Adipocyte (in vitro differentiated cells): ENCODE measurements around the gene C19orf38.

Experiments
- DNase-seq: peaks from one replicate; pipeline ENCODE4 v3.0.0-alpha.2; 2015; ENCODE audit warnings: low read depth
- H3K27me3 ChIP-seq: replicated peaks from 2 replicates; pipeline ENCODE4 v1.7.0; 2013; ENCODE audit warnings: mild to moderate bottlenecking, low read length, moderate library complexity; ENCODE audit not compliant: control insufficient read depth, insufficient read depth
- H3K36me3 ChIP-seq: 2 replicates; pipeline ENCODE4 v1.7.0; 2013; ENCODE audit warnings: low read length, mild to moderate bottlenecking, moderate library complexity; ENCODE audit not compliant: control insufficient read depth, insufficient read depth, severe bottlenecking
- H3K4me1 ChIP-seq: 2 replicates; pipeline ENCODE4 v1.7.0; 2013; ENCODE audit warnings: mild to moderate bottlenecking, low read length, moderate library complexity; ENCODE audit not compliant: control insufficient read depth, insufficient read depth
- H3K4me3 ChIP-seq: 2 replicates; pipeline ENCODE4 v1.7.0; 2013; ENCODE audit warnings: mild to moderate bottlenecking, low read length, moderate library complexity
- H3K9ac ChIP-seq: 2 replicates; pipeline ENCODE4 v1.7.0; 2013; ENCODE audit warnings: mild to moderate bottlenecking, low read length, moderate library complexity
- H3K9me3 ChIP-seq: 2 replicates; pipeline ENCODE4 v1.7.0; 2013; ENCODE audit warnings: mild to moderate bottlenecking, low read length, moderate library complexity; ENCODE audit not compliant: control insufficient read depth

Gene C19orf38

GRCh38 chr19:10812902-10813404 lies 35.3 kb upstream of the C19orf38 start:
- H3K9me3 ChIP-seq: no peaks in the 10 kb centered on the region
- H3K9ac ChIP-seq: peak overlapping the region; percentile 78
- peaks cover 62% of the 10 kb centered on the region for H3K4me1 ChIP-seq
- H3K4me3 ChIP-seq: peak overlapping the region; percentile 30
- H3K27me3 ChIP-seq: no peaks in the 10 kb centered on the region
- peaks cover 42% of the 10 kb centered on the region for H3K36me3 ChIP-seq
- peak; percentile 94 for DNase-seq

- peak overlapping the region; percentile 99 for H3K9ac ChIP-seq
- no peaks in the 10 kb centered on the region for H3K9me3 ChIP-seq
- H3K4me1 ChIP-seq: peaks cover 62% of the 10 kb centered on the region
- no peak for DNase-seq
- peaks cover 36% of the 10 kb centered on the region for H3K36me3 ChIP-seq
- no peaks in the 10 kb centered on the region for H3K27me3 ChIP-seq
- peak overlapping the region; percentile 92 for H3K4me3 ChIP-seq
These were observed 33.1 kb upstream of the C19orf38 start for GRCh38 chr19:10815007-10815536.

DNA sequence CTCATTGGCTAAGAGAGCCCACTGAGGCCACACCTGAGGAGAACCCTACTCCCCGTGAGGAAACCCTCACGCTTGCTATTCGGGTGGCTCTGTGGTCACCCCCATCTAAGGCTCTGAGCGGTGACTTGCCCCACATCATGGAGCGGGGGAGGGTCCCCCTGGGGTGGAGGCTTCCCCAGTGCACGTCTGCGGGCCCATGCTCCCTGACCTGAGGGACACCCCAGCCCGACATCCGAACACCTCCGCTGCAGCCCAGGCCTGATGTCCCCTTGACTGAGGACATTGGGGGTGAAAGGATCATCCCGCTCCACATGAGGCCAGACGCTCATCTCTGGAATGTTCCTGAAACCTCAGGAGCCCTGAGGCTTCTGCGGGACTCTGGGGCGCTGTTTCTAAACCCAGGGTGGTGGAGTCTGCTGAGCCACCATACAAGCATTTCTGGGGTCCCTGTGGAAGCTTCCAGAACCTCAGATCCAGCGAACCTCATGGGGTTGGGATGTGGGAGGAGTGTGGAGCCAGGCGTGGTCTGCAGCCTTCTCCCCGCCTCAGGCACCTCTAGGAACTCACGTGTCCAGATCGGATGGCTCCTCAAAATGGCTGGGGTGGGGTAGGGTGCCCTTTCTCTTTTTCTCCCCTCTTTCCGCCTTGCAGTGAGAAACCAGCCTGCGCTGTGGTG lies 32.1 kb upstream of the C19orf38 start:
- no peaks in the 10 kb centered on the region for H3K27me3 ChIP-seq
- peaks cover 46% of the 10 kb centered on the region for H3K36me3 ChIP-seq
- peaks cover 57% of the 10 kb centered on the region for H3K4me1 ChIP-seq
- peak overlapping the region; percentile 92 for H3K4me3 ChIP-seq
- DNase-seq: peak; percentile 72
- peak overlapping the region; percentile 99 for H3K9ac ChIP-seq
- H3K9me3 ChIP-seq: no peaks in the 10 kb centered on the region

DNA sequence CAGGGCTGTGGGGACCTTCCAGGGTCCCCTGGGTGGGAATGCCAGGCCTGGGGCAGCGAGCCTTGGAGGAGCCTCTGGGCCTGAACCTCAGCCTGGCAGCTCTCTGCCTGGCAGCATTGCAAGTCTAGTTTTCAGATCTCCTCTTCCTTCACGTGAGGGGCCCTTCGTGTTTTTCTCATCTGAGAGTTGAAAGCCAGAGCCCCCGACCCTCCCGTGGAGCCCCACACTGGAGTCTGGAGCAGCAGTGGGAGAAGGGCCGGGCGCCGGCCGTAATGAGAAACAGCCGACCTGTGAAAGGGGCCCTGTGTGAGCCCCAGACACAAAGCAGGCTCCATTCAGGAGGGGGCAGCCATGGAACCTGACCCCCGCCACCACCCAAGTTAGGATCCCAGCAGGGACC lies 31.5 kb upstream of the C19orf38 start:
- peaks cover 57% of the 10 kb centered on the region for H3K4me1 ChIP-seq
- peak overlapping the region; percentile 92 for H3K4me3 ChIP-seq
- peak overlapping the region; percentile 99 for H3K9ac ChIP-seq
- no peaks in the 10 kb centered on the region for H3K9me3 ChIP-seq
- H3K36me3 ChIP-seq: peaks cover 49% of the 10 kb centered on the region
- H3K27me3 ChIP-seq: no peaks in the 10 kb centered on the region
- DNase-seq: peak; percentile 57

GRCh38 chr19:10817291-10818038 lies 30.8 kb upstream of the C19orf38 start:
- H3K4me3 ChIP-seq: peak overlapping the region; percentile 92
- DNase-seq: peak; percentile 98
- no peaks in the 10 kb centered on the region for H3K27me3 ChIP-seq
- no peaks in the 10 kb centered on the region for H3K9me3 ChIP-seq
- peaks cover 45% of the 10 kb centered on the region for H3K36me3 ChIP-seq
- peak overlapping the region; percentile 99 for H3K9ac ChIP-seq
- peaks cover 51% of the 10 kb centered on the region for H3K4me1 ChIP-seq

DNA sequence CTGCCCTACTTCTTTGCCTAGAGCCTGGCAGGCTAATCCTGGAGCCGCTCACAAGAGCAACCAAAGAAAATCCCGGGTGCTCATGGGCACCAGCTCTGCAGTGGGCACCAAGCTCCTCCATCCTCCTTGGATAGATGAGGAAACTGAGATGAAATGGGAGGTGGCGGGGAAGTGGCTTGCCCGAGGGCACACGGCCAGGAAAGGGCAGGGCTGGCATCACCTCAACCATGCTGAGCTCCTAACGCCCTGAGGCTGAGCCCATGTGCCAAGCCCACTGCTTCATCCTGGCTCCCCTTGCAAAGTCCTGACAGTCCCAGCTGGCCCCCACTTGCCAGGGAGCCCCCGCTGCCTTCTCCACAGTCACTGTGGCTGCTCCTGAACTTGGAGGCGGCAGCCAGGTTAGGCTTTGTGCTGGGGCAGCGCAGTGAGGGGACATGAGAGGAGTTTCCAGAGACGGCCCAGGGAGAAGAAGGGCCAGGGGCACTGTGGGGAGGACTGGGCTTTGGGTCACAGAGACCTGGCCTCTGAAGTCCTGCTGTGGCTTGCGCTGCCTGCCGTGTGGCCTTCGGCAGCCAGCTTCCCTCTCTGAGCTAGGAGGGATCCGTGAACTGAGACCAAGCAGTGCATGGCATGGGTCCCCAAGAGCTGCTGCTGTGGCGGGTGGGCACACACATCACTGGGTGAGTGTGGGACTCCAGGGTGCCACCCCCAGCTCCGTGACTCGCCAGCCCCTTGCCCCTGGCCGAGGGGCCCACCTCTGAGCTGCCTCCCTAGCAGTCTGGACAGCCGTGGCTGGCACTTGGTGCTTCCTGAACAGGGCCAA lies 29.7 kb upstream of the C19orf38 start:
- peak overlapping the region; percentile 71 for H3K9ac ChIP-seq
- no peaks in the 10 kb centered on the region for H3K9me3 ChIP-seq
- peaks cover 40% of the 10 kb centered on the region for H3K4me1 ChIP-seq
- no peaks in the 10 kb centered on the region for H3K27me3 ChIP-seq
- peak overlapping the region; percentile 31 for H3K4me3 ChIP-seq
- H3K36me3 ChIP-seq: peaks cover 41% of the 10 kb centered on the region
- DNase-seq: peak; percentile 37

- peaks cover 43% of the 10 kb centered on the region for H3K36me3 ChIP-seq
- H3K4me1 ChIP-seq: peaks cover 33% of the 10 kb centered on the region
- no peak for DNase-seq
- H3K27me3 ChIP-seq: no peaks in the 10 kb centered on the region
- H3K4me3 ChIP-seq: no peak overlapping the region
- no peaks in the 10 kb centered on the region for H3K9me3 ChIP-seq
- peak overlapping the region; percentile 71 for H3K9ac ChIP-seq
These were observed 28.8 kb upstream of the C19orf38 start for GRCh38 chr19:10819124-10820060.

DNA sequence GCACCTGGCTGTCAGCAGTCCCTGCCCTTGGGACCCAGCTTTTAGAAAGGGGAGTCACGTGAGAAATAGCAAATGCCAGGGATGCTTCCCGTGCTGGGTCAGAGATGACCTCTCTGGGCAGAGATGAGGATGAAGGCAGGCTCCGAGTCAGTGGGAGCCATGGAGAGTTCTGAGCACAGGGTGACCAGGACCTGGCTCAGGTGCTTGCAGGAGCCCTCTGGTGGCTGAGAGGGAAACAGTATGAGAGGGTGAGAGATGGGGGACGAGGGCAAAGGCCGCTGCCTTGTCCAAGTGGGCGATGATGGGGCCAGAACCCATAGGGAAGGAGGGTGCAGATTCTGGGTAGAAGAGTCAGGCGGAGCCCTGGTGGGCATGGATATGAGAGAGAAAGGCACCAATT lies 28.0 kb upstream of the C19orf38 start:
- H3K4me3 ChIP-seq: no peak overlapping the region
- no peak for DNase-seq
- H3K9ac ChIP-seq: no peak overlapping the region
- peaks cover 42% of the 10 kb centered on the region for H3K36me3 ChIP-seq
- H3K27me3 ChIP-seq: no peaks in the 10 kb centered on the region
- H3K4me1 ChIP-seq: peaks cover 25% of the 10 kb centered on the region
- H3K9me3 ChIP-seq: no peaks in the 10 kb centered on the region

GRCh38 chr19:10823690-10824089 lies 24.5 kb upstream of the C19orf38 start:
- DNase-seq: no peak
- Histone ChIP-seq H3K4me1 (peaks cover 8% of the 10 kb centered on the region), H3K36me3 (peaks cover 60% of the 10 kb centered on the region), H3K9me3 (no peaks in the 10 kb centered on the region), H3K27me3 (no peaks in the 10 kb centered on the region), H3K4me3 (no peak overlapping the region), H3K9ac (no peak overlapping the region)

- Histone ChIP-seq H3K9ac (no peak overlapping the region), H3K4me1 (peaks cover 6% of the 10 kb centered on the region), H3K4me3 (no peak overlapping the region), H3K36me3 (peaks cover 60% of the 10 kb centered on the region), H3K27me3 (no peaks in the 10 kb centered on the region), H3K9me3 (no peaks in the 10 kb centered on the region)
- no peak for DNase-seq
These were observed 22.0 kb upstream of the C19orf38 start for GRCh38 chr19:10826231-10826630.
